Vagina (tissue), 2 donors: ENCODE measurements around the gene CHRM4. TPM values are rescaled to one million over a fixed set of nuclear protein-coding genes. Genes with fewer than 3 reads are reported as not detected.
A peak's percentile ranks its signal among the peaks of the same experiment; 100 is the strongest.

ENCODE experiments used
- DNase-seq, 2 donors: peaks; one replicate each; pipeline ENCODE4 v3.0.0-alpha.2; 2017; ENCODE audit errors: extremely low spot score in 2 of 2
- H3K27ac ChIP-seq: fragments of 200-600 bp; sonication (generic); one replicate; pipeline ENCODE4 v1.5.1; 2019
- H3K27me3 ChIP-seq: fragments of 200-600 bp; sonication (generic); one replicate; pipeline ENCODE4 v1.5.1; 2019
- H3K36me3 ChIP-seq, 2 donors: fragments of 200-600 bp; sonication (generic); one replicate each; pipeline ENCODE4 v1.5.1; 2017 to 2019
- H3K4me1 ChIP-seq: fragments of 200-600 bp; sonication (generic); one replicate; pipeline ENCODE4 v1.5.1; 2019
- H3K4me3 ChIP-seq, 2 donors: fragments of 200-600 bp; sonication (generic); 1 replicate in 1 of 2; 2 replicates in 1 of 2; pipeline ENCODE4 v1.5.1; 2016 to 2019
- H3K9me3 ChIP-seq: fragments of 200-600 bp; sonication (generic); one replicate; pipeline ENCODE4 v1.5.1; 2019
- POLR2A ChIP-seq, 2 donors: fragments of 450-650 bp; IDR thresholded peaks; one replicate each; pipeline ENCODE4 v1.6.1; 2017; ENCODE audit warnings: antibody characterized with exemption in 2 of 2, mild to moderate bottlenecking in 2 of 2, moderate library complexity in 2 of 2
- POLR2AphosphoS5 ChIP-seq, 2 donors: sonication (generic); formaldehyde crosslinking; IDR thresholded peaks; one replicate each; pipeline ENCODE4 v1.9.0; 2017; ENCODE audit warnings: antibody characterized with exemption in 2 of 2, mild to moderate bottlenecking in 2 of 2, low read depth in 1 of 2; ENCODE audit not compliant: insufficient read depth in 1 of 2
- intact Hi-C: fragments of 100-400 bp; cut with DNase I; formaldehyde crosslinking; loops from one replicate; pipeline ENCODE4 v1.15.1; 2023
- total RNA-seq: library from RNA; depleted of rRNA; stranded (reverse); fragments of >200 nt; gene quantifications from one replicate; pipeline ENCODE4 v1.2.3, GENCODE V29; 2016
- TF ChIP-seq, protein P1 (sequence below), 3 experiments: fragments of 450-650 bp in 2 of 3; fragments of 200-600 bp in 1 of 3; sonication (generic) in 1 of 3; IDR thresholded peaks; one replicate each; pipeline ENCODE4 v1.5.1; 2017 to 2019; ENCODE audit warnings: antibody characterized with exemption in 3 of 3, mild to moderate bottlenecking in 2 of 3, moderate library complexity in 2 of 3

Gene CHRM4
- total RNA-seq, 1 donor from 2014 or later = not detected

- Histone ChIP-seq H3K36me3 (no peaks in the 10 kb centered on the region), H3K4me3 (peak overlapping the region; percentile 38 to 43), H3K9me3 (no peaks in the 10 kb centered on the region), H3K27ac (peak overlapping the region; percentile 31), H3K4me1 (peaks cover 47% of the 10 kb centered on the region), H3K27me3 (no peaks in the 10 kb centered on the region)
- TF ChIP-seq POLR2AphosphoS5 (IDR thresholded peaks at IDR 0.05; ENCODE audit: insufficient read depth in 1 of 2, low read depth in 1 of 2) = peak in 1 of 2 donors; percentile 40
- TF ChIP-seq, protein P1, sequence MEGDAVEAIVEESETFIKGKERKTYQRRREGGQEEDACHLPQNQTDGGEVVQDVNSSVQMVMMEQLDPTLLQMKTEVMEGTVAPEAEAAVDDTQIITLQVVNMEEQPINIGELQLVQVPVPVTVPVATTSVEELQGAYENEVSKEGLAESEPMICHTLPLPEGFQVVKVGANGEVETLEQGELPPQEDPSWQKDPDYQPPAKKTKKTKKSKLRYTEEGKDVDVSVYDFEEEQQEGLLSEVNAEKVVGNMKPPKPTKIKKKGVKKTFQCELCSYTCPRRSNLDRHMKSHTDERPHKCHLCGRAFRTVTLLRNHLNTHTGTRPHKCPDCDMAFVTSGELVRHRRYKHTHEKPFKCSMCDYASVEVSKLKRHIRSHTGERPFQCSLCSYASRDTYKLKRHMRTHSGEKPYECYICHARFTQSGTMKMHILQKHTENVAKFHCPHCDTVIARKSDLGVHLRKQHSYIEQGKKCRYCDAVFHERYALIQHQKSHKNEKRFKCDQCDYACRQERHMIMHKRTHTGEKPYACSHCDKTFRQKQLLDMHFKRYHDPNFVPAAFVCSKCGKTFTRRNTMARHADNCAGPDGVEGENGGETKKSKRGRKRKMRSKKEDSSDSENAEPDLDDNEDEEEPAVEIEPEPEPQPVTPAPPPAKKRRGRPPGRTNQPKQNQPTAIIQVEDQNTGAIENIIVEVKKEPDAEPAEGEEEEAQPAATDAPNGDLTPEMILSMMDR (IDR thresholded peaks at IDR 0.05) = no peak
- intact Hi-C loops = no loop called here
- DNase-seq = no peak
Measured at GRCh38 chr11:46345131-46345597, 46.4 kb downstream of the CHRM4 start.

GRCh38 chr11:46343520-46343919 is 48.1 kb downstream of the CHRM4 start:
- no peak overlapping the region for H3K4me3 ChIP-seq
- no peak overlapping the region for H3K27ac ChIP-seq
- DNase-seq = no peak
- no peaks in the 10 kb centered on the region for H3K27me3 ChIP-seq
- TF ChIP-seq POLR2A (IDR thresholded peaks at IDR 0.05) = no peak
- TF ChIP-seq, protein P1 (IDR thresholded peaks at IDR 0.05) = no peak
- TF ChIP-seq POLR2AphosphoS5 (IDR thresholded peaks at IDR 0.05; ENCODE audit: insufficient read depth in 1 of 2, low read depth in 1 of 2) = no peak
- H3K9me3 ChIP-seq = no peaks in the 10 kb centered on the region
- no peaks in the 10 kb centered on the region for H3K36me3 ChIP-seq
- intact Hi-C loops = no loop called here
- H3K4me1 ChIP-seq = peaks cover 42% of the 10 kb centered on the region

- TF ChIP-seq POLR2AphosphoS5 (IDR thresholded peaks at IDR 0.05; ENCODE audit: insufficient read depth in 1 of 2, low read depth in 1 of 2) (no peak), POLR2A (IDR thresholded peaks at IDR 0.05) (no peak)
- TF ChIP-seq, protein P1 (IDR thresholded peaks at IDR 0.05) = no peak
- no peak overlapping the region for H3K27ac ChIP-seq
- H3K4me1 ChIP-seq = peaks cover 39% of the 10 kb centered on the region
- H3K27me3 ChIP-seq = no peaks in the 10 kb centered on the region
- H3K9me3 ChIP-seq = no peaks in the 10 kb centered on the region
- intact Hi-C loops = no loop called here
- no peak for DNase-seq
- no peaks in the 10 kb centered on the region for H3K36me3 ChIP-seq
- H3K4me3 ChIP-seq = no peak overlapping the region
Measured at GRCh38 chr11:46342239-46342638, 49.3 kb downstream of the CHRM4 start.

DNA sequence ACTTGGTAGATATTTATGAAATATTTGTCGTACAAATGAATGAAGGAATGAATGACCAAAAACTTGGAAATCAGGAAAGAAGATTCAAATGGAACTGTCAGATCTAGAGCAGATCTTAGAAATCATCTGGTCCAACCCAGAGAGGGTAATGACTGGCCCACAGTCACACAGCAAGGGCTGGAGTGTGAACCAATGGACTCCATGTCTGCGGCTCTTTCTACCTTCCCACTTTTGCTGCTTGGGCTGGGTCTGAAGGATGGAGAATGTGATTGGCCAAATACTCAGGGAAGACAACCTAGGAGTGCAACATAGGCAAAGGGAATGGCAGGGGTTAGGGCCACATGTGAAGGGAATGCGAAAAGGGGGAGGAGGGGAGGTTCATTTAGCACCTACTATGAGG is 50.1 kb downstream of the CHRM4 start:
- Histone ChIP-seq H3K4me1 (peaks cover 33% of the 10 kb centered on the region), H3K27me3 (no peaks in the 10 kb centered on the region), H3K9me3 (no peaks in the 10 kb centered on the region), H3K36me3 (no peaks in the 10 kb centered on the region), H3K4me3 (no peak overlapping the region), H3K27ac (no peak overlapping the region)
- intact Hi-C loops = no loop called here
- no peak for DNase-seq
- no peak for TF ChIP-seq POLR2AphosphoS5 (IDR thresholded peaks at IDR 0.05; ENCODE audit: insufficient read depth in 1 of 2, low read depth in 1 of 2)
- TF ChIP-seq, protein P1 (IDR thresholded peaks at IDR 0.05) = no peak
- no peak for TF ChIP-seq POLR2A (IDR thresholded peaks at IDR 0.05)

- intact Hi-C loops = no loop called here
- no peaks in the 10 kb centered on the region for H3K36me3 ChIP-seq
- peaks cover 26% of the 10 kb centered on the region for H3K4me1 ChIP-seq
- H3K27me3 ChIP-seq = no peaks in the 10 kb centered on the region
- TF ChIP-seq POLR2AphosphoS5 (IDR thresholded peaks at IDR 0.05; ENCODE audit: insufficient read depth in 1 of 2, low read depth in 1 of 2) = no peak
- TF ChIP-seq, protein P1 (IDR thresholded peaks at IDR 0.05) = no peak
- TF ChIP-seq POLR2A (IDR thresholded peaks at IDR 0.05) = no peak
- no peak overlapping the region for H3K4me3 ChIP-seq
- no peak for DNase-seq
- H3K27ac ChIP-seq = peak overlapping the region; percentile 71
- H3K9me3 ChIP-seq = no peaks in the 10 kb centered on the region
Measured at GRCh38 chr11:46339816-46340215, 51.8 kb downstream of the CHRM4 start.
